SK-N-MC (cell line): ENCODE measurements around the gene STRN4.

Experiments
- EZH2 ChIP-seq: fragments of 200-600 bp; sonication (generic); IDR thresholded peaks from one replicate; pipeline ENCODE4 v1.6.1; 2017; ENCODE audit warnings: antibody characterized with exemption
- POLR2AphosphoS5 ChIP-seq: IDR thresholded peaks from 2 replicates; pipeline ENCODE4 v1.6.1; 2012; ENCODE audit warnings: mild to moderate bottlenecking, low read depth, low read length, borderline replicate concordance

DNA sequence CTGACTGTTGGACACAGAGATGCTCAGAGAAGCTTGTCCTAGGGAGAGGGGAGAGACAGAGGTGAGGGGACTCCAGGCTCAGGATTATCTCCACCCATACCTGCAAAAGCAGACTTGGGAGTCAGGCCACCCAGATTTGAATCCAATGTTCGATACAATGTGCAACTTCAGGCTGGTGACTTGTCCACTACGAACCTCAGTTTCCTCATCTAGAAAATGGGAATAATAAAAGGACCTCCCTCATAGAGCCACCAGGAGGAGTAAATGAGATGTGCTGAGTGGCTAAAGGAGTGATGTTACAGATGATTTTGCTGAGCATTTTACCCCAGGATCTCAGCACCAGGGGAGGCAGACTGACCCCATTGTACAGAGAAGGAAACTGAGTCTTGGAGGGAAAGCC, 54.3 kb downstream of the STRN4 start:
- TF ChIP-seq POLR2AphosphoS5 = no peak
- TF ChIP-seq EZH2 = no peak
